Measurements from ENCODE around the gene SOX15. TPM values are rescaled to one million over a fixed set of nuclear protein-coding genes. Genes with fewer than 3 reads are reported as not detected.

Gene SOX15
- total and polyA plus RNA-seq, 10 of the 15 experiments (the other 5 are each of a cell fraction or from before 2014, with no cell fraction given), result 0.06 to 0.53 (median 0.16) TPM; not detected in 2

DNA sequence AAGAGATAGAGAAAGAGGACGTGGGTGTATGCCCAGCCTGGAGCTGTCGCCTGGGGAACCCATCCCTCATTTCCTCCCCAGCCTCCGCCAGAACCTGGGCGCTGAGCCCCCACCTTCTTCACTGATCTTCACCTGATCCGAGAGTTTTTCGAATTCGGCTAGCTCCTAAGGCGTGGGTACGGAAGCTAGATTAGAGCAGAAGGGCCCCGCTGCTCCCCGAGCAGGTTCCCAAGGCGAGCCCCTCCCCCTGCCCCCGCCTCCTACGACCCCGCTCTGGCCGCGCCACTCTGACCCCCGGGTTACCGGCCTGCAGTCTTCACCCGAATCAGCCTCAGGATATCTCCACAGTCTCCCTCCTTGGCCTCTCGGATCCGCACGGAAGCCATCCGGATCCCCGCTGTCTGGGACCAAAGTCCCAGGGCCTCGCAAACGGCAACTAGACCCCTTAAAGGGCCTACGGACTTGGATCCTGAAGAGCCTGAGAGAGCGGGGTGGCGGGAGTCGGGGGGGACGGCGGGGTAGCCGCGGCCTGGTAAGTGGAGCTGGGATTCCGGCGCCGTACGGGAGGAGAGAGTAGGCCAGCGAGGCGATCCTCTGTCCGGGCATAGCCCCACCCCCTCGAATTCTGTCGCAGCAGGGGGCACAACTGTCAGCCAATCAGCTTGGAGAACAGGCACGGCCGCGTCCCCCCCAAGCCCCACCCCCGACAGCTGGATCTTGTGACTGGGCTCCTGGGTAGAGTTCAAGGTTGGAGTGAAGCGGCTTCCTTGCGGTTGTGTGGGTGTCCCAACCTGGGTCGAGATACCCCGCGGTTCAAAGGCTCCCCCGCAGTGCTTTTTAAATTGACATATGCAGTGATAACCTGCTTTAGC lies 37.6 kb upstream of the SOX15 start, which contains the start of gene SAT2 (continued):
- TF ChIP-seq, protein P1, sequence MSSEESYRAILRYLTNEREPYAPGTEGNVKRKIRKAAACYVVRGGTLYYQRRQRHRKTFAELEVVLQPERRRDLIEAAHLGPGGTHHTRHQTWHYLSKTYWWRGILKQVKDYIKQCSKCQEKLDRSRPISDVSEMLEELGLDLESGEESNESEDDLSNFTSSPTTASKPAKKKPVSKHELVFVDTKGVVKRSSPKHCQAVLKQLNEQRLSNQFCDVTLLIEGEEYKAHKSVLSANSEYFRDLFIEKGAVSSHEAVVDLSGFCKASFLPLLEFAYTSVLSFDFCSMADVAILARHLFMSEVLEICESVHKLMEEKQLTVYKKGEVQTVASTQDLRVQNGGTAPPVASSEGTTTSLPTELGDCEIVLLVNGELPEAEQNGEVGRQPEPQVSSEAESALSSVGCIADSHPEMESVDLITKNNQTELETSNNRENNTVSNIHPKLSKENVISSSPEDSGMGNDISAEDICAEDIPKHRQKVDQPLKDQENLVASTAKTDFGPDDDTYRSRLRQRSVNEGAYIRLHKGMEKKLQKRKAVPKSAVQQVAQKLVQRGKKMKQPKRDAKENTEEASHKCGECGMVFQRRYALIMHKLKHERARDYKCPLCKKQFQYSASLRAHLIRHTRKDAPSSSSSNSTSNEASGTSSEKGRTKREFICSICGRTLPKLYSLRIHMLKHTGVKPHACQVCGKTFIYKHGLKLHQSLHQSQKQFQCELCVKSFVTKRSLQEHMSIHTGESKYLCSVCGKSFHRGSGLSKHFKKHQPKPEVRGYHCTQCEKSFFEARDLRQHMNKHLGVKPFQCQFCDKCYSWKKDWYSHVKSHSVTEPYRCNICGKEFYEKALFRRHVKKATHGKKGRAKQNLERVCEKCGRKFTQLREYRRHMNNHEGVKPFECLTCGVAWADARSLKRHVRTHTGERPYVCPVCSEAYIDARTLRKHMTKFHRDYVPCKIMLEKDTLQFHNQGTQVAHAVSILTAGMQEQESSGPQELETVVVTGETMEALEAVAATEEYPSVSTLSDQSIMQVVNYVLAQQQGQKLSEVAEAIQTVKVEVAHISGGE (CRISPR knock-in tag; IDR thresholded peaks at IDR 0.05), result no peak
- TF ChIP-seq BACH1 (IDR thresholded peaks at IDR 0.05; ENCODE audit: borderline replicate concordance) (0 out of 2 replicates have a peak, but pooled peaks have one; percentile 56), CBFB (IDR thresholded peaks at IDR 0.05; ENCODE audit: low read depth) (peak; percentile 57; the same call in 1 of the 2 replicates), SPI1 (IDR thresholded peaks at IDR 0.05; ENCODE audit: borderline replicate concordance, insufficient read depth, low read depth, low read length) (no peak), CREB1 (IDR thresholded peaks at IDR 0.05; ENCODE audit: low read depth) (peak; percentile 57; the same call in 1 of the 2 replicates), HDGF (IDR thresholded peaks at IDR 0.05) (peak; percentile 18; the same call in 1 of the 2 replicates), ZNF384 (IDR thresholded peaks at IDR 0.05; ENCODE audit: borderline replicate concordance, low read depth, low read length) (no peak), NRF1 (conservative IDR thresholded peaks at IDR 0.05; ENCODE audit: low read depth, low read length) (no peak), BHLHE40 (IDR thresholded peaks at IDR 0.05; ENCODE audit: borderline replicate concordance in 1 of 2, low read depth in 2 of 2, low read length in 1 of 2) (peak; percentile 61 to 67; a peak in 3 of 4 replicates), IKZF1 (conservative IDR thresholded peaks at IDR 0.05) (peak; percentile 50), RUNX3 (IDR thresholded peaks at IDR 0.05; ENCODE audit: low read length) (peak; percentile 88), CEBPB (IDR thresholded peaks at IDR 0.05; ENCODE audit: borderline replicate concordance in 1 of 2, low read depth in 2 of 2, low read length in 2 of 2) (no peak), PKNOX1 (IDR thresholded peaks at IDR 0.05) (peak; percentile 72), PAX5 (IDR thresholded peaks at IDR 0.05; ENCODE audit: borderline replicate concordance, low read depth, low read length) (0 out of 2 replicates have a peak, but pooled peaks have one; percentile 31), NR2C1 (IDR thresholded peaks at IDR 0.05) (peak; percentile 20; the same call in 1 of the 2 replicates), TAF1 (IDR thresholded peaks at IDR 0.05; ENCODE audit: borderline replicate concordance, low read depth, low read length) (peak; percentile 32; the same call in 1 of the 2 replicates)
- TF ChIP-seq, protein P2, sequence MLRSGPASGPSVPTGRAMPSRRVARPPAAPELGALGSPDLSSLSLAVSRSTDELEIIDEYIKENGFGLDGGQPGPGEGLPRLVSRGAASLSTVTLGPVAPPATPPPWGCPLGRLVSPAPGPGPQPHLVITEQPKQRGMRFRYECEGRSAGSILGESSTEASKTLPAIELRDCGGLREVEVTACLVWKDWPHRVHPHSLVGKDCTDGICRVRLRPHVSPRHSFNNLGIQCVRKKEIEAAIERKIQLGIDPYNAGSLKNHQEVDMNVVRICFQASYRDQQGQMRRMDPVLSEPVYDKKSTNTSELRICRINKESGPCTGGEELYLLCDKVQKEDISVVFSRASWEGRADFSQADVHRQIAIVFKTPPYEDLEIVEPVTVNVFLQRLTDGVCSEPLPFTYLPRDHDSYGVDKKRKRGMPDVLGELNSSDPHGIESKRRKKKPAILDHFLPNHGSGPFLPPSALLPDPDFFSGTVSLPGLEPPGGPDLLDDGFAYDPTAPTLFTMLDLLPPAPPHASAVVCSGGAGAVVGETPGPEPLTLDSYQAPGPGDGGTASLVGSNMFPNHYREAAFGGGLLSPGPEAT (IDR thresholded peaks at IDR 0.05; ENCODE audit: low read depth), result peak; percentile 21; the same call in 1 of the 2 replicates
- TF ChIP-seq, protein P3, sequence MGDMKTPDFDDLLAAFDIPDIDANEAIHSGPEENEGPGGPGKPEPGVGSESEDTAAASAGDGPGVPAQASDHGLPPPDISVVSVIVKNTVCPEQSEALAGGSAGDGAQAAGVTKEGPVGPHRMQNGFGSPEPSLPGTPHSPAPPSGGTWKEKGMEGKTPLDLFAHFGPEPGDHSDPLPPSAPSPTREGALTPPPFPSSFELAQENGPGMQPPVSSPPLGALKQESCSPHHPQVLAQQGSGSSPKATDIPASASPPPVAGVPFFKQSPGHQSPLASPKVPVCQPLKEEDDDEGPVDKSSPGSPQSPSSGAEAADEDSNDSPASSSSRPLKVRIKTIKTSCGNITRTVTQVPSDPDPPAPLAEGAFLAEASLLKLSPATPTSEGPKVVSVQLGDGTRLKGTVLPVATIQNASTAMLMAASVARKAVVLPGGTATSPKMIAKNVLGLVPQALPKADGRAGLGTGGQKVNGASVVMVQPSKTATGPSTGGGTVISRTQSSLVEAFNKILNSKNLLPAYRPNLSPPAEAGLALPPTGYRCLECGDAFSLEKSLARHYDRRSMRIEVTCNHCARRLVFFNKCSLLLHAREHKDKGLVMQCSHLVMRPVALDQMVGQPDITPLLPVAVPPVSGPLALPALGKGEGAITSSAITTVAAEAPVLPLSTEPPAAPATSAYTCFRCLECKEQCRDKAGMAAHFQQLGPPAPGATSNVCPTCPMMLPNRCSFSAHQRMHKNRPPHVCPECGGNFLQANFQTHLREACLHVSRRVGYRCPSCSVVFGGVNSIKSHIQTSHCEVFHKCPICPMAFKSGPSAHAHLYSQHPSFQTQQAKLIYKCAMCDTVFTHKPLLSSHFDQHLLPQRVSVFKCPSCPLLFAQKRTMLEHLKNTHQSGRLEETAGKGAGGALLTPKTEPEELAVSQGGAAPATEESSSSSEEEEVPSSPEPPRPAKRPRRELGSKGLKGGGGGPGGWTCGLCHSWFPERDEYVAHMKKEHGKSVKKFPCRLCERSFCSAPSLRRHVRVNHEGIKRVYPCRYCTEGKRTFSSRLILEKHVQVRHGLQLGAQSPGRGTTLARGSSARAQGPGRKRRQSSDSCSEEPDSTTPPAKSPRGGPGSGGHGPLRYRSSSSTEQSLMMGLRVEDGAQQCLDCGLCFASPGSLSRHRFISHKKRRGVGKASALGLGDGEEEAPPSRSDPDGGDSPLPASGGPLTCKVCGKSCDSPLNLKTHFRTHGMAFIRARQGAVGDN (IDR thresholded peaks at IDR 0.05), result 0 out of 2 replicates have a peak, but pooled peaks have one; percentile 39
